ENCODE measurements around the gene CCT6B.
"Not testable (repeated sequence)": the region's sequence is repeated elsewhere in the genome, so short reads cannot be mapped to it uniquely, and the experiment has no call there.

GRCh38 chr17:35000965-35001364 is 39.7 kb upstream of the CCT6B start:
- TF ChIP-seq POLR2A (IDR thresholded peaks at IDR 0.05; ENCODE audit: low read length); GATA1 (IDR thresholded peaks at IDR 0.05; ENCODE audit: low read depth, low read length): not testable (repeated sequence)

Measured in erythroblast (primary cell).